ENCODE data around the gene SCEL.

DNA sequence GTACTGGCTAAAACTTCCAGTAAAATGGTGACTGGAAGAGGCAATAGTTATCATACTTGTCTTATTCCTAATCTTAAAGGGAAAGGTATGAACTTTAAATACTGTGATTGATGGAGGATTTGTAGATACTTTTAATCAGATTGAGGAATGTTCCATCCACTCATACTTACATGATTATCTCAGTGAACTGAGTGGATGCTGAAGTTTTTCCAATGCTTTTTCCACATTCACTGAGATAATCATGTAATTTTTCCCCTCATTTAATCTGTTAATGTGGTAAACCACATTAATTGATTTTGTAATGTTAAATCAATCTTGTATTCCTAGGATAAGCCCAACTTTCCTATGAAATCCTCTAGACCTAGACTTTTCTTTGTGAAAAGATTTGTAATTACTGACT, 17.2 kb upstream of the SCEL start:
- TF ChIP-seq, protein P1, sequence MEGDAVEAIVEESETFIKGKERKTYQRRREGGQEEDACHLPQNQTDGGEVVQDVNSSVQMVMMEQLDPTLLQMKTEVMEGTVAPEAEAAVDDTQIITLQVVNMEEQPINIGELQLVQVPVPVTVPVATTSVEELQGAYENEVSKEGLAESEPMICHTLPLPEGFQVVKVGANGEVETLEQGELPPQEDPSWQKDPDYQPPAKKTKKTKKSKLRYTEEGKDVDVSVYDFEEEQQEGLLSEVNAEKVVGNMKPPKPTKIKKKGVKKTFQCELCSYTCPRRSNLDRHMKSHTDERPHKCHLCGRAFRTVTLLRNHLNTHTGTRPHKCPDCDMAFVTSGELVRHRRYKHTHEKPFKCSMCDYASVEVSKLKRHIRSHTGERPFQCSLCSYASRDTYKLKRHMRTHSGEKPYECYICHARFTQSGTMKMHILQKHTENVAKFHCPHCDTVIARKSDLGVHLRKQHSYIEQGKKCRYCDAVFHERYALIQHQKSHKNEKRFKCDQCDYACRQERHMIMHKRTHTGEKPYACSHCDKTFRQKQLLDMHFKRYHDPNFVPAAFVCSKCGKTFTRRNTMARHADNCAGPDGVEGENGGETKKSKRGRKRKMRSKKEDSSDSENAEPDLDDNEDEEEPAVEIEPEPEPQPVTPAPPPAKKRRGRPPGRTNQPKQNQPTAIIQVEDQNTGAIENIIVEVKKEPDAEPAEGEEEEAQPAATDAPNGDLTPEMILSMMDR (conservative IDR thresholded peaks at IDR 0.05; ENCODE audit: low read length) = no peak
- no peak for TF ChIP-seq EZH2phosphoT487 (IDR thresholded peaks at IDR 0.05; ENCODE audit: borderline replicate concordance, low read depth, low read length)
